ENCODE measurements around the gene DENND4B. TPM values are rescaled to one million over a fixed set of nuclear protein-coding genes. Genes with fewer than 3 reads are reported as not detected.
A peak's percentile ranks its signal among the peaks of the same experiment; 100 is the strongest.

DENND4B gene
- total RNA-seq, 1 donor: 27.6 TPM

GRCh38 chr1:153962088-153963029 lies 15.8 kb upstream of the DENND4B start:
- no peak for TF ChIP-seq CTCF (IDR thresholded peaks at IDR 0.05; ENCODE audit: insufficient read depth, low read depth, low read length)
- peak overlapping the region; percentile 80 for H3K4me3 ChIP-seq (ENCODE audit: low read depth, low read length)
- peak; percentile 58 for DNase-seq (ENCODE audit: low read depth)

DNA sequence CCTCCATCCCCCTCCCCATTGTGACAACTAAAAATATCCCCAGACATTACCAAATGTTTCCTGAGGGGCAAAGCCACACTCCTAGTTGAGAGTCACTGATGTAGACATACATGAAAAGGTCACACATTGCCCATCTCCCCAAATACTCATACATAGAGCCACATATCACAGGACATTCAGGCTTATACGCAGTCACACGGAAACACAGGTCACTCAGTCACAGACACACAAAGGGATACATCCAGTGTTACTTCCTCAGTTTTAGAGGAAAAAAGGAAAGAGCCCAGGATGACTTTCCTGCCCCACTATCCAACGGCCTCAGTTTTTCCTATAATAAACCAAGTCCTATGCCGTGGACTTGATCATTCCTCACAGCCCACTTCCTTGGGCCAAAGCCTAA lies 14.9 kb upstream of the DENND4B start:
- H3K4me3 ChIP-seq (ENCODE audit: low read depth, low read length): peak overlapping the region; percentile 80
- TF ChIP-seq CTCF (IDR thresholded peaks at IDR 0.05; ENCODE audit: insufficient read depth, low read depth, low read length): no peak
- DNase-seq (ENCODE audit: low read depth): no peak

GRCh38 chr1:153960206-153960605 lies 13.7 kb upstream of the DENND4B start:
- DNase-seq (ENCODE audit: low read depth): no peak
- H3K4me3 ChIP-seq (ENCODE audit: low read depth, low read length): no peak overlapping the region
- no peak for TF ChIP-seq CTCF (IDR thresholded peaks at IDR 0.05; ENCODE audit: insufficient read depth, low read depth, low read length)

DNA sequence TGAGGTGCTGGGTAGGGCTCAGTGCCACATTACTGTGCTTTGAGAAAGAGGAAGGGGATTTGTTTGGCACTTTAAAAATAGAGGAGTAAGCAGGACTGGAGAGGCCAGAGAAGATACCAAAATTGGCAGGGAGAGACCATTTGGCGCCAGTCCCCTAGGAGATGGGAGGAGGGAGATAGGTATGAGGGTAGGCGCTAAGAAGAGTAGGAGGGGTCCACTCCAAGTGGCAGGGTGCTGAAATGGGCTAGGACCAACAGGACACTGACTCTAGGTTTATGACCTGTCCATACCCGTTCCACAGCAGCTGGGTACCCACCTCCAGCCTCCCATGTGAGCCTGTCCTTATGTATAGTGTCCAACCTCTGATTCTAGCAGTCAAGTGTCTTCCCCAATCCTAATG lies 12.9 kb upstream of the DENND4B start:
- H3K4me3 ChIP-seq (ENCODE audit: low read depth, low read length): no peak overlapping the region
- no peak for TF ChIP-seq CTCF (IDR thresholded peaks at IDR 0.05; ENCODE audit: insufficient read depth, low read depth, low read length)
- DNase-seq (ENCODE audit: low read depth): no peak

DNA sequence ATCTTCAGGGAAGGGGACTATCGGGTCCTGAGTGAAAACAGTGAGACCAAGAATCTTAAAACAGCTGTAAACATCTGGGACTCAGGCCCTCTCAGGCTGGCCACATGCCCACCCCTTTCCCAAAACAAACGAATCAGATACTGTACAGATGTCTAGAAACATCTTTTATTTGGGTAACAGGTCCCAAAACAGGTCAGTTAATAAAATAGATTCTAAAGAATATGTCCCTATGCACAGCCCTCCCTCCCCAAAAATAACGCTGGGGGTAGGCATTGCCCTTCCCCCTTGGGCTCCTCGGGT lies 12.4 kb upstream of the DENND4B start:
- DNase-seq (ENCODE audit: low read depth): no peak
- TF ChIP-seq CTCF (IDR thresholded peaks at IDR 0.05; ENCODE audit: insufficient read depth, low read depth, low read length): no peak
- H3K4me3 ChIP-seq (ENCODE audit: low read depth, low read length): peak overlapping the region; percentile 34

DNA sequence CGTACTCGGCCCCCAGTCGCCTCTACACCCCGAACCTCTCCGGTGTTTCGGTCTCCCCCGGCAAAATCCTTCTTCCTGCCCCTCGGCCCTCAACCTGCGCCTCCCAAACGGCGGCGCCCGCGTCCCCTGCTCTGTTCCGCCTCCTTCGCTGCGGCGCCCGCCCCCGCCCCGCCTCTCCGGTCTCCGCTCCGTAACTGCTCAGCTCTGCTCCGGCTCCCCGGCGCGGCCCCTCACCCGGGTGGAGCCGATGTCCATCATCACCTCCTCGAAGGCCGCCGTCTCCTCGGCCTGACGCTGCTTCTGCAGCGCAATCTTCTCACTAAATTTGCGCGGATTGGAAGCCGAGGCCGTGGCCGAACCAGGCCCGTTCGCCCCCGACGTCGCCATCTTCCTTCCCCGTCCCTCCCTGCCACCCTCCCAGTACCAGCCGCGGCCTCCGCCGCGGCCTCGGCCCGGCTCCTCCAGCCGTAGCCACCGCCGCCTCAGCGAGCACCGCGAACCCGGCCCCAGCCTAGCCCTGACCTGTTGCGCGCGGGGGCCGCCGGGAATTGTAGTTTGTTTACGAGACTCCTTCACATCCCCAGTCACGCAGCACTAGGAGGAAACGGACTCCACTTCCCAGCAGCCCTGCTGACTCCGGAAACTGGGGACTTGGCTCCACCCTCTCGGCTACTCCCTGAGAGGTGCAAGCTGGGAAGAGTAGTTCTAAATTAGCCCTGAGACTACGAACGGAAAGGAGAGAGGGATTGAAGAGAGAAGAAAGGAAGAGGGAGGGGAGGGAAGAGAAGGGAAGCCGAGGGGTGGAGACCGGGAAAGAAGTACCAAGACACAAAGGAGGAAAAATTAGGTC lies 11.8 kb upstream of the DENND4B start, which contains the start of gene CRTC2:
CRTC2 (minus strand) TSS at position 502 of the 850 bp plus-strand sequence; CDS start at position 387, 115 bp downstream.
- no peak for TF ChIP-seq CTCF (IDR thresholded peaks at IDR 0.05; ENCODE audit: insufficient read depth, low read depth, low read length)
- H3K4me3 ChIP-seq (ENCODE audit: low read depth, low read length): peak within 1 kb of the TSS; percentile 97
- DNase-seq (ENCODE audit: low read depth): peak; percentile 99

Data from fibroblast of villous mesenchyme (primary cell).